Measurements from ENCODE around the gene CDH13. TPM values are rescaled to one million over a fixed set of nuclear protein-coding genes. Genes with fewer than 3 reads are reported as not detected.

CDH13 gene
- total RNA-seq, 1 donor from 2014 or later: 46.4 TPM

DNA sequence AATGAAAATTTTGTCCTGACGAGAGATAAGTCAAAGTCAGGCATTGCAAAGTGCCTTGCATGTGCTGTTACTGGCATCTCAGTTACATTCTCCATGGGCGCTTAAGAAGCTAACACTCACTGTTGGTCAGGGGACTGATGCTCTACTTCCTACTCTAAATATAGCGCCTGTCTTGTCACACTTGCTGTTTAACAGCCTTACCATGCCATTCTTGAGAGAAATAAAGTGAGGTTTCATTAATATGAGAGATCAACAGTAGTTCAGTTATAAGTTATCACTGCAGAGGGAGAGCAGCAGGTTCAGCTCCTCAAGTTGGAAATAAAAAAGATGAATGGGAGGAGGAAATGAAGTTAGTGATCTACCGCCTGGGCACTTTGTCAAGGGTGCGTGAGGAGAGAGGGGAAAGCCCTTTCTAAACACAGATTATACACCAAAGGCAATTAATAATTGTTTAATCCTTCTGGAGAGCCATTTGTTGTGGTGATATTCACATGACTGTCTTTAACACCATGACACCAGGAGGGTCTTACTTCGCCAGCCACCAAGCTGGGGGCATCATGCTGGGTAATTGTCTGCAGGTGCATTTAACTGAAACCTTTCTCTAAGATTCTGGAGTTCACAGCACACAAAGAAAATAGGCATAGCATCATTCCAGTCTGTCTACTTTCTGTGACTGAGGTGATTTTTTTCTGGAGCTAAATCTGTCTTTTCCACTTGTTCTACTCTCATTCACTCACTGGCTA lies 612.4 kb downstream of the CDH13 start:
- no peaks in the 10 kb centered on the region for H3K36me3 Mint-ChIP-seq
- no peak overlapping the region for H3K27ac Mint-ChIP-seq
- H3K4me3 Mint-ChIP-seq: no peak overlapping the region
- no peak for DNase-seq (ENCODE audit: extremely low spot score, unreplicated experiment)
- H3K4me1 Mint-ChIP-seq (ENCODE audit: unreplicated experiment): no peaks in the 10 kb centered on the region
- TF ChIP-seq, protein P1, sequence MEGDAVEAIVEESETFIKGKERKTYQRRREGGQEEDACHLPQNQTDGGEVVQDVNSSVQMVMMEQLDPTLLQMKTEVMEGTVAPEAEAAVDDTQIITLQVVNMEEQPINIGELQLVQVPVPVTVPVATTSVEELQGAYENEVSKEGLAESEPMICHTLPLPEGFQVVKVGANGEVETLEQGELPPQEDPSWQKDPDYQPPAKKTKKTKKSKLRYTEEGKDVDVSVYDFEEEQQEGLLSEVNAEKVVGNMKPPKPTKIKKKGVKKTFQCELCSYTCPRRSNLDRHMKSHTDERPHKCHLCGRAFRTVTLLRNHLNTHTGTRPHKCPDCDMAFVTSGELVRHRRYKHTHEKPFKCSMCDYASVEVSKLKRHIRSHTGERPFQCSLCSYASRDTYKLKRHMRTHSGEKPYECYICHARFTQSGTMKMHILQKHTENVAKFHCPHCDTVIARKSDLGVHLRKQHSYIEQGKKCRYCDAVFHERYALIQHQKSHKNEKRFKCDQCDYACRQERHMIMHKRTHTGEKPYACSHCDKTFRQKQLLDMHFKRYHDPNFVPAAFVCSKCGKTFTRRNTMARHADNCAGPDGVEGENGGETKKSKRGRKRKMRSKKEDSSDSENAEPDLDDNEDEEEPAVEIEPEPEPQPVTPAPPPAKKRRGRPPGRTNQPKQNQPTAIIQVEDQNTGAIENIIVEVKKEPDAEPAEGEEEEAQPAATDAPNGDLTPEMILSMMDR (conservative IDR thresholded peaks at IDR 0.05): no peak
- H3K9me3 Mint-ChIP-seq: no peaks in the 10 kb centered on the region
- H3K27me3 Mint-ChIP-seq: no peaks in the 10 kb centered on the region

DNA sequence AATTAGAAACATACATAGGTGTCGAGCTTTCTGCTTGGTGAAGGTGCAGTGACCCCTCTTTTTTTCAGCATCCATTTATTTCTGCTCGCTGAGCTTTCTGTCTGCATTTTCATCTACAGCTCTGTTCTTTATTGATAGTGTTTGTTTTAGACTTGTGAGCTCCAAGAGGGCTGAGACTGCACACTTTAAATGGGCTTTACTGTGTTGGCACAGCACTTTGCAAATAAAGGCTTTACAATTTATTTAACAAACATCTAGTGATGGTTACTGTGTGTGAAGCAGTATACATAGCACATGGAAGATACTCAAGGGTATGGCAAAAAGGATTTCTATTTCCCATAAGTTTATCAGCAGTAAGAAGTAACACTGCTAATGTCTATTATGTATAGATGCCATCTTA lies 617.3 kb downstream of the CDH13 start:
- Mint-ChIP-seq H3K9me3 (no peaks in the 10 kb centered on the region), H3K36me3 (no peaks in the 10 kb centered on the region), H3K27ac (no peak overlapping the region), H3K27me3 (peaks cover 14% of the 10 kb centered on the region), H3K4me3 (no peak overlapping the region), H3K4me1 (ENCODE audit: unreplicated experiment) (no peaks in the 10 kb centered on the region)
- DNase-seq (ENCODE audit: extremely low spot score, unreplicated experiment): no peak
- TF ChIP-seq, protein P1 (conservative IDR thresholded peaks at IDR 0.05): no peak

DNA sequence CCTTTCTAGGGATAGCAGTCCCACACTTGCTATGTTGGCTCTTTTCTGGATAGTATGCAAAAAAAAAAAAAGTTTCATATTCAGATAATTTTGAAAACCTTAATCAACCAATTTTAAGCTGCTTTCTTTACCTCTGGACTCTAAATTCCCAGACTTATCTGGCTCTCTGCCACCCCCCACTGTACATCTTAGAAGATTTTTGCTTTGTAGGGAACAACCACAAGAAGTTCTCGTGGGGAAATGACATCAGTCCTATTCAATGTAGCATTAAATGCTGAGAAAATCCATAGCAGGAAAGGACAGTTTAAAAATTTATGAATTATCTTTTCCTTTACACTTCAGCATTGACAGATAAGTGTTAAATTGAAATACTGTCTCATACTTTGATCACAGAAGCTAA lies 618.3 kb downstream of the CDH13 start:
- Mint-ChIP-seq H3K4me1 (ENCODE audit: unreplicated experiment) (no peaks in the 10 kb centered on the region), H3K36me3 (no peaks in the 10 kb centered on the region), H3K9me3 (no peaks in the 10 kb centered on the region), H3K27ac (no peak overlapping the region), H3K27me3 (peaks cover 14% of the 10 kb centered on the region), H3K4me3 (no peak overlapping the region)
- TF ChIP-seq, protein P1 (conservative IDR thresholded peaks at IDR 0.05): no peak
- no peak for DNase-seq (ENCODE audit: extremely low spot score, unreplicated experiment)

DNA sequence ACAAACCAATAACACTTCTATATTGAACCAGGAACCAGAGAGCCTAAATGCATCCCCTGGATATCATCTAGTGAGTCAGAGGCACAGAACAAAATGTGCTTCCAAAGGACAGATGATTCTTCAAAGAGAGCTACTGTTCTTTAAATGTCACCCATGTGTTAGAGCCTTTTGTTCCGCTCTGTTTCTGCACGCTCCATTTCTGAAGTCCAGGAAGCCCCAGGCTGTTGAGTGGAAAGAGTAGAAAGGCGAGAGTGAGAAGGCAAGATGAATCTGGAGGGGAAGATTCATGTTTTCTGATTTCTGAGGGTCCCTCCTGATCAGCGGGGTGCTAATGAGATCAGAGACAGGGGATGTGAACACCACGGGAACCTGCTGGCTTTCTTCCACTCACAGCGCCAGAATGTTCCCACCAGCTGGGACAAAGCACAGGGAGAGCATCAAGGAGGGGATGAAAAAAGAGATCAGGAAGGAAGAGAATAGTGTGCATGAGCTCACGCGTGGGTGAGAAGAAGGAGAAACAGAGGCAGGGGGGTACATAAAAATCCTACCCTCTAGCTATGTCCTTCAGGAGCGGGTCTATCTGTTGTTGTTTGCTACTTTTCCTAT lies 621.1 kb downstream of the CDH13 start:
- Mint-ChIP-seq H3K27ac (no peak overlapping the region), H3K36me3 (no peaks in the 10 kb centered on the region)
- TF ChIP-seq, protein P1 (conservative IDR thresholded peaks at IDR 0.05): no peak

DNA sequence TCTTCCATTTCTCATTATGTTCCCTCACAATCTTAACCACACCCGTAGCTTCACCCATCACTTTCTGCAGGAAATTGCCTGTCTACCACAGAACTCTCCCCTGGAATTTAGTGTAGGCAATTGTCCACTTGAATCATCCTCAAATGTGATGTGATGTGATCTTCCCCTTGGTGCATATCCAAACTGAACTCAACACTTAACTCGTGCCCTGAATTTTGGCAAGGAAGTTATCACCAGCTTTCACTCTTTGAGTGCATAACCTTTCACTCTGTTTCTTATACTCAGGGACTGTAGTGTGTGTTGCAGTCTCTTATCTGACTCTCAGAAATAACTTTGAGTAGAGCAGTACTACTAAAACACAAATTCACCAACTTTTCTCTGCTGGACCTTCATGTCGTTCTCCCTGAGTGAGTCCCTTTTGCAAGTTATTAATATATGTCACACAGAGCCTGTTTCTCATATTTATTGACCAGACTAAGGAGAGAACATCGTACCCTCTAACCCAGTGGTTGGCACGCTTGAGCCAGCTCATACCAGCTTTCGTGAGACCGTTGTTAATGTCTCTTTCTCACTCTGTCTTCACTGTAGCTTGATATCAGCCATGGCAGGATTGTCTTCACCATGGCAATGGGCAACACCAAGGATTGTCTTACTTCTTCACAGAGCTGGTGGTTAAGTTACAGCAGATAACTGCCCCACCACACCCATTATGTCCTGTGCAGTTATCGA lies 622.1 kb downstream of the CDH13 start:
- Mint-ChIP-seq H3K9me3 (no peaks in the 10 kb centered on the region), H3K27me3 (peaks cover 23% of the 10 kb centered on the region), H3K27ac (no peak overlapping the region), H3K4me3 (no peak overlapping the region), H3K4me1 (ENCODE audit: unreplicated experiment) (no peaks in the 10 kb centered on the region), H3K36me3 (no peaks in the 10 kb centered on the region)
- no peak for DNase-seq (ENCODE audit: extremely low spot score, unreplicated experiment)
- TF ChIP-seq, protein P1 (conservative IDR thresholded peaks at IDR 0.05): no peak

More for the DNA sequence above, 621.1 kb downstream of the CDH13 start:
- H3K27me3 Mint-ChIP-seq: peaks cover 23% of the 10 kb centered on the region
- no peak overlapping the region for H3K4me3 Mint-ChIP-seq
- H3K4me1 Mint-ChIP-seq (ENCODE audit: unreplicated experiment): no peaks in the 10 kb centered on the region
- no peak for DNase-seq (ENCODE audit: extremely low spot score, unreplicated experiment)
- no peaks in the 10 kb centered on the region for H3K9me3 Mint-ChIP-seq
